ENCODE data around the gene EIF5A.
A peak's percentile ranks its signal among the peaks of the same experiment; 100 is the strongest.
"Not testable (repeated sequence)": the region's sequence is repeated elsewhere in the genome, so short reads cannot be mapped to it uniquely, and the experiment has no call there.

EIF5A gene

GRCh38 chr17:7330638-7331015 lies 23.2 kb downstream of the EIF5A start:
- DNase-seq (ENCODE audit: low read depth): no peak

- DNase-seq (ENCODE audit: low read depth): no peak
Observed at GRCh38 chr17:7332111-7332510, 24.7 kb downstream of the EIF5A start.

- not testable (repeated sequence) for DNase-seq (ENCODE audit: low read depth)
Observed at GRCh38 chr17:7332600-7333069, 25.2 kb downstream of the EIF5A start.

- no peak for DNase-seq (ENCODE audit: low read depth)
Observed at GRCh38 chr17:7334938-7335538, 27.6 kb downstream of the EIF5A start.

- not testable (repeated sequence) for DNase-seq (ENCODE audit: low read depth)
Observed at GRCh38 chr17:7335765-7336164, 28.3 kb downstream of the EIF5A start.

- peak; percentile 77 for DNase-seq (ENCODE audit: low read depth)
Observed at GRCh38 chr17:7336240-7337175, 29.1 kb downstream of the EIF5A start, which contains the start of gene ACAP1. Gene ACAP1, plus strand, starts transcription at chr17:7336529. Its CDS starts 206 bp downstream, at chr17:7336735.

- not testable (repeated sequence) for DNase-seq (ENCODE audit: low read depth)
Observed at GRCh38 chr17:7337600-7337999, 30.2 kb downstream of the EIF5A start.

- no peak for DNase-seq (ENCODE audit: low read depth)
Observed at GRCh38 chr17:7340179-7340578, 32.8 kb downstream of the EIF5A start.

GRCh38 chr17:7341842-7342241 lies 34.4 kb downstream of the EIF5A start:
- DNase-seq (ENCODE audit: low read depth): no peak

GRCh38 chr17:7343250-7343649 lies 35.8 kb downstream of the EIF5A start:
- DNase-seq (ENCODE audit: low read depth): no peak

- no peak for DNase-seq (ENCODE audit: low read depth)
Observed at GRCh38 chr17:7346761-7347614, 39.6 kb downstream of the EIF5A start.

- no peak for DNase-seq (ENCODE audit: low read depth)
Observed at GRCh38 chr17:7347630-7348477, 40.4 kb downstream of the EIF5A start.

GRCh38 chr17:7348478-7349242 lies 41.2 kb downstream of the EIF5A start:
- no peak for DNase-seq (ENCODE audit: low read depth)

GRCh38 chr17:7351665-7352502 lies 44.5 kb downstream of the EIF5A start, which contains the start of gene KCTD11:
Gene KCTD11, plus strand, starts transcription at chr17:7352162.
- DNase-seq (ENCODE audit: low read depth): peak; percentile 42

GRCh38 chr17:7352503-7352889 lies 45.1 kb downstream of the EIF5A start:
- DNase-seq (ENCODE audit: low read depth): no peak

- no peak for DNase-seq (ENCODE audit: low read depth)
Observed at GRCh38 chr17:7352910-7353635, 45.6 kb downstream of the EIF5A start.

- DNase-seq (ENCODE audit: low read depth): no peak
Observed at GRCh38 chr17:7354262-7354843, 46.9 kb downstream of the EIF5A start.

- DNase-seq (ENCODE audit: low read depth): no peak
Observed at GRCh38 chr17:7355053-7355452, 47.6 kb downstream of the EIF5A start, which contains the start of gene TMEM95. Gene TMEM95, plus strand, starts transcription at chr17:7355156. Its CDS starts 49 bp downstream, at chr17:7355205.
